ENCODE data around the gene POLK.
"Not testable (repeated sequence)": the region's sequence is repeated elsewhere in the genome, so short reads cannot be mapped to it uniquely, and the experiment has no call there.

- TF ChIP-seq CTCF, POLR2A (IDR thresholded peaks at IDR 0.05): not testable (repeated sequence)
Measured at GRCh38 chr5:75610859-75611310, 99.2 kb downstream of the POLK start.
